Endothelial cell (in vitro differentiated cells): Measurements from ENCODE around the gene MORC1. TPM values are rescaled to one million over a fixed set of nuclear protein-coding genes. Genes with fewer than 3 reads are reported as not detected.

Source experiments
- DNase-seq: peaks from one replicate; pipeline ENCODE4 v3.0.0; 2021; ENCODE audit warnings: low spot score
- H3K27ac Mint-ChIP-seq: one replicate; pipeline ENCODE4 v1.8.0; 2021; ENCODE audit warnings: mixed read lengths, inconsistent platforms; ENCODE audit not compliant: unreplicated experiment
- H3K27me3 Mint-ChIP-seq: one replicate; pipeline ENCODE4 v1.8.0; 2021; ENCODE audit warnings: mild to moderate bottlenecking, moderate library complexity, mixed read lengths, inconsistent platforms; ENCODE audit not compliant: unreplicated experiment
- H3K36me3 Mint-ChIP-seq: one replicate; pipeline ENCODE4 v1.8.0; 2021; ENCODE audit warnings: mild to moderate bottlenecking, low read depth, mixed read lengths, inconsistent platforms; ENCODE audit not compliant: unreplicated experiment
- H3K4me1 Mint-ChIP-seq: one replicate; pipeline ENCODE4 v1.8.0; 2021; ENCODE audit warnings: mild to moderate bottlenecking, mixed read lengths, inconsistent platforms; ENCODE audit not compliant: unreplicated experiment
- H3K4me3 Mint-ChIP-seq: one replicate; pipeline ENCODE4 v1.8.0; 2021; ENCODE audit warnings: mild to moderate bottlenecking, mixed read lengths, inconsistent platforms; ENCODE audit not compliant: unreplicated experiment
- H3K9me3 Mint-ChIP-seq: one replicate; pipeline ENCODE4 v1.8.0; 2021; ENCODE audit warnings: mixed read lengths, inconsistent platforms; ENCODE audit not compliant: unreplicated experiment
- total RNA-seq: library from RNA; stranded (reverse); fragmentation: NEBNext Ultra II Directional; extraction: Animal tissue kit (Norgen Biotek cat#: 25700); gene quantifications from one replicate; pipeline ENCODE4 v1.2.1, GENCODE V29; 2021; ENCODE audit not compliant: unreplicated experiment
- TF ChIP-seq, protein P1 (sequence below): fragments of 200-600 bp; sonication (generic); IDR thresholded peaks from one replicate; pipeline ENCODE4 v1.5.0; 2021; ENCODE audit warnings: antibody characterized with exemption; ENCODE audit not compliant: unreplicated experiment

Gene MORC1
- total RNA-seq, 1 donor from 2014 or later = 0.10 TPM

DNA sequence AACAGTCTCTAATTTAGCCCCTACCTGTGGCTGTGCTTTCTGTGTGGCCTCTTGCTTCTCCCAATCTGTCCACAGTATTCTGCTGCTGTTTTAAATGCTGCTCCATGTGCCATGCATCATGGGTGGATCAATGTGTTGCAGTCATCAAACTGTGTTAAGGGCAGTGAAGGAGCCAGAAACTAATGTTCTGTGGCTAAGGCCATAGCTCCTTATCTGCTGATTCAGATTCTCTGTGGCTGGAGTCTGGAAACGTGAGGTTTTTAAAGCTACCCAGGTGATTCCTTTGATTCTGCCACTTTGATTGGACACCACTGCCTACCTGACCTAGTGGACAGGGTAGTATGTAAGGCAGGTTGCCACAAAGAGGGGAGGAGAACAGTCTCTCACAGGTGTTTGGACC, 44.8 kb downstream of the MORC1 start:
- H3K27me3 Mint-ChIP-seq = peaks cover 4% of the 10 kb centered on the region
- peaks cover 29% of the 10 kb centered on the region for H3K4me1 Mint-ChIP-seq
- H3K27ac Mint-ChIP-seq = peak overlapping the region; percentile 19
- H3K9me3 Mint-ChIP-seq = no peaks in the 10 kb centered on the region
- no peak for DNase-seq
- TF ChIP-seq, protein P1, sequence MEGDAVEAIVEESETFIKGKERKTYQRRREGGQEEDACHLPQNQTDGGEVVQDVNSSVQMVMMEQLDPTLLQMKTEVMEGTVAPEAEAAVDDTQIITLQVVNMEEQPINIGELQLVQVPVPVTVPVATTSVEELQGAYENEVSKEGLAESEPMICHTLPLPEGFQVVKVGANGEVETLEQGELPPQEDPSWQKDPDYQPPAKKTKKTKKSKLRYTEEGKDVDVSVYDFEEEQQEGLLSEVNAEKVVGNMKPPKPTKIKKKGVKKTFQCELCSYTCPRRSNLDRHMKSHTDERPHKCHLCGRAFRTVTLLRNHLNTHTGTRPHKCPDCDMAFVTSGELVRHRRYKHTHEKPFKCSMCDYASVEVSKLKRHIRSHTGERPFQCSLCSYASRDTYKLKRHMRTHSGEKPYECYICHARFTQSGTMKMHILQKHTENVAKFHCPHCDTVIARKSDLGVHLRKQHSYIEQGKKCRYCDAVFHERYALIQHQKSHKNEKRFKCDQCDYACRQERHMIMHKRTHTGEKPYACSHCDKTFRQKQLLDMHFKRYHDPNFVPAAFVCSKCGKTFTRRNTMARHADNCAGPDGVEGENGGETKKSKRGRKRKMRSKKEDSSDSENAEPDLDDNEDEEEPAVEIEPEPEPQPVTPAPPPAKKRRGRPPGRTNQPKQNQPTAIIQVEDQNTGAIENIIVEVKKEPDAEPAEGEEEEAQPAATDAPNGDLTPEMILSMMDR = no peak
- H3K36me3 Mint-ChIP-seq = no peaks in the 10 kb centered on the region
- no peak overlapping the region for H3K4me3 Mint-ChIP-seq

DNA sequence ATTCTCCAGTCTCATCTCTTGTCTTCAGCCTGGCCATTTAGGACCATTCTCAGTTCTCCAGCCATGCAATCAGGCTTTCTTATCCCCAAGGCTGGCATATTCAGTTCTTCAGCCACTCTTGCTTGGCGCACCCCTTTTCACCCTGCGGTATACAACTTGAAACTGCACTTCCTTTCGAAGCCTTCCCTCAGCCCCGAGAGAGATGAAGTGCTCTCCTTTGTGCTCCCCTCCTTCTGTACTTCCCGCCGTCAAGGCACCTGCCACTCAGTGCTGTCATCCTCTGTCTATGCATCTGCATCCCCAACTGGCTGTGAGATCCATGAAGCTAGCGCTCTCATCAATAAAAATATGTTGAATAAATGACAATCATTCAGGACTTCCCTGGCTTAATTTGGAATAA, 45.7 kb downstream of the MORC1 start:
- H3K27ac Mint-ChIP-seq = peak overlapping the region; percentile 19
- TF ChIP-seq, protein P1 = no peak
- no peak for DNase-seq
- peaks cover 29% of the 10 kb centered on the region for H3K4me1 Mint-ChIP-seq
- no peaks in the 10 kb centered on the region for H3K9me3 Mint-ChIP-seq
- H3K4me3 Mint-ChIP-seq = no peak overlapping the region
- H3K27me3 Mint-ChIP-seq = peaks cover 4% of the 10 kb centered on the region
- no peaks in the 10 kb centered on the region for H3K36me3 Mint-ChIP-seq

DNA sequence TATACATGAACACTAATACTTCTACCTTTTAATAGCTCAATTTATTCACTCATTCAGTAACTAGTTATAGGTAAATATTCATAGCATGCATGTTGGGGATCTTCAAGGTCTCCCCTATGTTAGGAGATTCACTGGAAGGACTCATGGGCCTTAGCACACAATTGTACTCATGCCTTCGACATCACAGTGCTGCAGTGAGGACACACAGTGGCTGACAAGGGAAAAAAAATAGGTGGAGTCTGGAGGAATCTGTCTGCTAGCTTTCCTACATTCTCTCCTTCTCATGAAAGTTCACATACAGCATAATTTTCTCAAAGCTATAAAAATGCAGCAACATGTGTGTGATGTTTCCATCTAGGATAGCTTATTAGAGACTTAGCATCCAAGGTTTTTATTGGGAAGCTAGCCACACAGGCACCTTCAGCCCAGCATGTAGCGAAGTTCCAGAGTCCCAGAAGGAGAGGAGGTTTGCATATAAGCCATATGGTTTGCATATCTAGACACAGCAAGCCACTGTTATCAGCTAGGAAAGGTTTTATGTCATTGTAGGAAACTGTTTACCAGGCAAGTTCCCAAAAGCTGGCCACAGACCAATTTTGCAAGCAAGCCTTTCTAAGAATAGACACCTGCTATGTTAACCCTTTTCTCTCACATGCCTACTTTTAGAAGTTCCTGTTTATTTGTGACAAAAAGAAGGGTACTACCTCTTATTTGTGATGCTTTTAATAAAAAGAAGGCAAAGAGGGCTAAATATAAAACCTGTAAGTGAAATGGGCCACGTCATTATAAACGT, 46.4 kb downstream of the MORC1 start:
- Mint-ChIP-seq H3K9me3 (no peaks in the 10 kb centered on the region), H3K27ac (no peak overlapping the region), H3K4me3 (no peak overlapping the region), H3K36me3 (no peaks in the 10 kb centered on the region), H3K4me1 (peaks cover 29% of the 10 kb centered on the region), H3K27me3 (peaks cover 4% of the 10 kb centered on the region)
- TF ChIP-seq, protein P1 = no peak
- DNase-seq = no peak

DNA sequence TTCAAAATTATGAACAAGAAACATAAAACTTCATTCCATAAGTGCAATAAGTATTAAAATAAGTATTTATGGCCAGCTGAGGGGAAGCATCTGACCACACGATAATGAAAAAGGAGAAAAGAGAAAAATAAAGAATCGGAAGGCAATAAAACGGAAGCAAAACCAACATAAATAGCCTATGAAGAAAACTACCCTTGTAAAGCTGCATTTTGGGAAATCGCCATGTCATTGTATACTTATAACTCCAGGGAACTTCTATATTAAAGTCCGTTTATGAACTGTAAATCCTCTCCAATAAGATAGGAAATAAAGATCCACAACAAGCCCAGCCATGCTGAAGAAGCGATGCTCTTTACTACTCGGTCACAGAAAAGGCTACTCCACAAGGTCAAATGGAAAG, 47.7 kb downstream of the MORC1 start:
- Mint-ChIP-seq H3K4me3 (no peak overlapping the region), H3K36me3 (no peaks in the 10 kb centered on the region), H3K9me3 (no peaks in the 10 kb centered on the region), H3K4me1 (peaks cover 29% of the 10 kb centered on the region), H3K27me3 (peaks cover 4% of the 10 kb centered on the region), H3K27ac (no peak overlapping the region)
- TF ChIP-seq, protein P1 = no peak
- DNase-seq = no peak

DNA sequence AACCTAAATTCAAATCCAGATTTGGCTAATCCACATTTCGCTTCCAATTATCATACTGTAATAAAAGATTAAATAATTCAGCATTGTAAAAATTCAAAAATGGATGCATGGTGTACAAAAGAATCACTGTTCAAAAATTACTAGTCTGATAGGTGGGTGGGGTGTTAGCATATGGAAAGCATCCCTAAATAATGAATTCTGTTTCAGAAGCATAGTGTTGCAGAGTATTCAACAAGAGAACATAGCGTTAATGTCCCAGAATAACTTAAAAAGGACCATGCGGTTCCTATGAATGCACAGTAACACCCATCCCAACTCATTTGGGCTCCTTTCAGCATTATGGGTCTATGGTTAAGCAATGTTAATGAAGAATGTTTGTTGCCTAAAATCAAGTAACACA, 51.1 kb downstream of the MORC1 start:
- H3K27ac Mint-ChIP-seq = no peak overlapping the region
- H3K36me3 Mint-ChIP-seq = no peaks in the 10 kb centered on the region
- DNase-seq = no peak
- no peaks in the 10 kb centered on the region for H3K27me3 Mint-ChIP-seq
- peaks cover 12% of the 10 kb centered on the region for H3K4me1 Mint-ChIP-seq
- H3K9me3 Mint-ChIP-seq = no peaks in the 10 kb centered on the region
- TF ChIP-seq, protein P1 = no peak
- no peak overlapping the region for H3K4me3 Mint-ChIP-seq
